ENCODE results near the gene PAX9. TPM values are rescaled to one million over a fixed set of nuclear protein-coding genes. Genes with fewer than 3 reads are reported as not detected.

The PAX9 gene
- total and polyA plus RNA-seq, 12 donors = under 0.01 to 0.04 TPM; not detected in 10

GRCh38 chr14:36674659-36675058 lies 13.0 kb downstream of the PAX9 start:
- Histone ChIP-seq H3K27me3 (peaks cover 25% of the 10 kb centered on the region), H3K9me3 (replicated peaks in 1 of 3) (no peaks in the 10 kb centered on the region), H3K4me1 (replicated peaks in 1 of 2) (no peaks in the 10 kb centered on the region), H3K36me3 (replicated peaks in 1 of 2) (no peaks in the 10 kb centered on the region), H3K4me3 (no peak overlapping the region), H3K27ac (no peak overlapping the region)
- intact Hi-C loops (cut with DNase I) = no loop called here
- DNase-seq = no peak
- 66 to 83% (median 75%) methylated on average over 3 of the region's 3 CpGs for WGBS, 4 donors
- no peak for TF ChIP-seq CTCF (IDR thresholded peaks at IDR 0.05)
- TF ChIP-seq POLR2A (IDR thresholded peaks at IDR 0.05) = no peak

- no peak for DNase-seq
- no peak overlapping the region for H3K27ac ChIP-seq
- H3K27me3 ChIP-seq = peaks cover 22% of the 10 kb centered on the region
- intact Hi-C loops (cut with DNase I) = no loop called here
- no peak overlapping the region for H3K4me3 ChIP-seq
- no peaks in the 10 kb centered on the region for H3K9me3 ChIP-seq (replicated peaks in 1 of 3)
- H3K4me1 ChIP-seq (replicated peaks in 1 of 2) = no peaks in the 10 kb centered on the region
- H3K36me3 ChIP-seq (replicated peaks in 1 of 2) = no peaks in the 10 kb centered on the region
- WGBS, 4 donors = 57 to 66% (median 62%) methylated on average over 6 of the region's 6 CpGs
- no peak for TF ChIP-seq POLR2A (IDR thresholded peaks at IDR 0.05)
- TF ChIP-seq CTCF (IDR thresholded peaks at IDR 0.05) = no peak
Observed at GRCh38 chr14:36675581-36675980, 13.9 kb downstream of the PAX9 start.

- no peaks in the 10 kb centered on the region for H3K36me3 ChIP-seq (replicated peaks in 1 of 2)
- intact Hi-C loops (cut with DNase I) = no loop called here
- TF ChIP-seq CTCF (IDR thresholded peaks at IDR 0.05) = no peak
- TF ChIP-seq POLR2A (IDR thresholded peaks at IDR 0.05) = no peak
- no peaks in the 10 kb centered on the region for H3K4me1 ChIP-seq (replicated peaks in 1 of 2)
- no peak overlapping the region for H3K4me3 ChIP-seq
- H3K27ac ChIP-seq = no peak overlapping the region
- peaks cover 16% of the 10 kb centered on the region for H3K27me3 ChIP-seq
- no peaks in the 10 kb centered on the region for H3K9me3 ChIP-seq (replicated peaks in 1 of 3)
- DNase-seq = no peak
- 23 to 28% (median 26%) methylated on average over 10 of the region's 10 CpGs for WGBS, 4 donors
Observed at GRCh38 chr14:36676236-36676635, 14.6 kb downstream of the PAX9 start.

GRCh38 chr14:36682338-36682737 lies 20.7 kb downstream of the PAX9 start:
- Histone ChIP-seq H3K4me3 (no peak overlapping the region), H3K27me3 (peaks cover 7% of the 10 kb centered on the region), H3K9me3 (replicated peaks in 1 of 3) (no peaks in the 10 kb centered on the region), H3K4me1 (replicated peaks in 1 of 2) (no peaks in the 10 kb centered on the region), H3K27ac (no peak overlapping the region), H3K36me3 (replicated peaks in 1 of 2) (no peaks in the 10 kb centered on the region)
- no peak for DNase-seq
- intact Hi-C loops (cut with DNase I) = no loop called here
- WGBS, 4 donors = 94 to 100% (median 96%) methylated on average over 4 of the region's 4 CpGs
- TF ChIP-seq CTCF (IDR thresholded peaks at IDR 0.05) = no peak
- no peak for TF ChIP-seq POLR2A (IDR thresholded peaks at IDR 0.05)
